Endothelial cell of hepatic sinusoid (primary cell): Measurements from ENCODE around the gene NXN.
"Not testable (repeated sequence)": the region's sequence is repeated elsewhere in the genome, so short reads cannot be mapped to it uniquely, and the experiment has no call there.

ENCODE experiments used
- in situ Hi-C: cut with HindIII; loops from 2 replicates; pipeline ENCODE4 v1.10.0; 2017; ENCODE audit warnings: low sequenced_read_pairs

NXN gene

GRCh38 chr17:924306-924705 is 55.3 kb downstream of the NXN start:
- in situ Hi-C loops = not testable (repeated sequence)

- in situ Hi-C loops = no loop called here
Measured at GRCh38 chr17:923633-924032, 55.9 kb downstream of the NXN start.

GRCh38 chr17:921161-921560 is 58.4 kb downstream of the NXN start:
- in situ Hi-C loops = no loop called here

- in situ Hi-C loops = no loop called here
Measured at GRCh38 chr17:920190-920589, 59.4 kb downstream of the NXN start.

GRCh38 chr17:917941-918740 is 61.4 kb downstream of the NXN start:
- in situ Hi-C loops = no loop called here

- in situ Hi-C loops = no loop called here
Measured at GRCh38 chr17:917391-917811, 62.2 kb downstream of the NXN start.

GRCh38 chr17:916315-916714 is 63.3 kb downstream of the NXN start:
- in situ Hi-C loops = no loop called here

- in situ Hi-C loops = no loop called here
Measured at GRCh38 chr17:915538-916201, 63.9 kb downstream of the NXN start.

GRCh38 chr17:914561-914960 is 65.0 kb downstream of the NXN start:
- in situ Hi-C loops = no loop called here

GRCh38 chr17:913207-913606 is 66.4 kb downstream of the NXN start:
- in situ Hi-C loops = no loop called here

GRCh38 chr17:909642-910323 is 69.8 kb downstream of the NXN start:
- in situ Hi-C loops = no loop called here

GRCh38 chr17:907725-908124 is 71.9 kb downstream of the NXN start:
- in situ Hi-C loops = no loop called here

GRCh38 chr17:905708-906107 is 73.9 kb downstream of the NXN start:
- in situ Hi-C loops = not testable (repeated sequence)

- in situ Hi-C loops = loop anchor here (5.0 kb wide), 1 partner anchor 38 kb away; no protein-coding TSS in a partner anchor
Measured at GRCh38 chr17:903691-904481, 75.7 kb downstream of the NXN start.

GRCh38 chr17:902463-902862 is 77.1 kb downstream of the NXN start:
- in situ Hi-C loops = loop anchor here (5.0 kb wide), 1 partner anchor 40 kb away; no protein-coding TSS in a partner anchor

- in situ Hi-C loops = loop anchor here (5.0 kb wide), 1 partner anchor 40 kb away; no protein-coding TSS in a partner anchor
Measured at GRCh38 chr17:901964-902363, 77.6 kb downstream of the NXN start.

- in situ Hi-C loops = loop anchor here (5.0 kb wide), 1 partner anchor 41 kb away; no protein-coding TSS in a partner anchor
Measured at GRCh38 chr17:901191-901950, 78.2 kb downstream of the NXN start.

- in situ Hi-C loops = loop anchor here (5.0 kb wide), 1 partner anchor 42 kb away; no protein-coding TSS in a partner anchor
Measured at GRCh38 chr17:900336-900934, 79.1 kb downstream of the NXN start.

GRCh38 chr17:897970-898619 is 81.5 kb downstream of the NXN start:
- in situ Hi-C loops = loop anchor here (5.0 kb wide), 2 partner anchors 79 to 96 kb away; partner anchors contain the start of gene NXN
